Measurements from ENCODE around the gene FAR2. TPM values are rescaled to one million over a fixed set of nuclear protein-coding genes. Genes with fewer than 3 reads are reported as not detected.
A peak's percentile ranks its signal among the peaks of the same experiment; 100 is the strongest.
"Not testable (repeated sequence)": the region's sequence is repeated elsewhere in the genome, so short reads cannot be mapped to it uniquely, and the experiment has no call there.

Gene FAR2
- total RNA-seq = 1.1 TPM

DNA sequence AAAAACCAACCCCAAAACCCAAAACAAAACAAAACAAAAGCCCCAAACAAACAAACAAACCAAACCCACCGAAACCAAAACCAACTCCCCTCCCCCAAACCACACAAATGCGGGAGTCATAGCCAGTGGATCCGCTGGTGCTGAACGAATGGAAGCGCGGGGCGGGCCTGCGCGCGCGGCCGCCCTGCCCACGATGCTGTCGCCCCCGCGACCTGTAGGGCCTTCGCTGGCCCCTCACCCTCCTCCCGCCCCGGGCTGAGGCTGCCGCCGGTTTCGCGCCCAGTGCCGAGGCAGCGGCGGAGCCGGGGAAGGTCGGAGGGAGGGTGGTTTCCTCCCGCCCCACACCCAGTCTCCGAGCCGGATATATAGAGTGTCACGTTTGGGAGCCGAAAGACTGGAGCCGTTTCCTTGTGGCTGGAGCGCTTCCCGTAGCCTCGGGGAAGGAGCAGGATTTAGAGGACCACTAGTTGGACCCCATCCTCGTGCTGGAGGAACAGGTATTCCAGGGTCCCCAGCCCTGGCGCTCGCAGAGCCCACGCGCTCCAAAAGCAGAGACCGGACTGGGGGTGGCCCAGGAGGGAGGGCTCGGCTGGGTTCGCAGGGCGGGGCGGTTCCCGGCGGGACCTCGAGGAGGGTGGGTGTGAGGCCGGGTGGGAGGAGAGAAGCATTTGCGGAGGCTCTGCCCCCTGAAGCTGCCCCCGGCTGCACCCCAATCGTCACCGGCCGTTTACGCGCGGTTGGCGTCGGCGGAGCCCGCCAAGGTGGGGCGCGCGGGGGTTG is at the start of gene FAR2:
Gene FAR2, plus strand, starts transcription at position 368 of the 780 bp plus-strand sequence. CDS start 121,172 bp downstream, outside the sequence.
- DNase-seq (ENCODE audit: low spot score) (no peak), ATAC-seq (peak; percentile 71)

DNA sequence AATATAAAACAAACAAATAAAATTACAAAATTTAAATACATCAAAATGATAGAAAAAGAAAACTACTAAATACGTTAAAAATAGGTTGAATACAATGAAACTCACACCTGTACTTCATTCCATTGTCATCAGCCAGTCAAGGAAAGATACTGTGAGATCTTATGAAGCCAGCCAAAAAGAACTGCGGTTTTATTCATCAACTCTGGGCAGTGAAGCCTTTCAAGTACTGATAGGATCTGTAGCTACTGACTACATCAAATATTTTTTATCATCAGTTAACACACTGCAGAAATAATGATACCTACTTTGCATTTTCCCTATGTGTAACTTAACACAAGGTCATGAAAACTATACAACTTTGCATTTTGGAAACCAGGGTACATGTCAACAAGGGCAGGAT is 46.3 kb upstream of the FAR2 start:
- DNase-seq (ENCODE audit: low spot score) (no peak), ATAC-seq (no peak)

DNA sequence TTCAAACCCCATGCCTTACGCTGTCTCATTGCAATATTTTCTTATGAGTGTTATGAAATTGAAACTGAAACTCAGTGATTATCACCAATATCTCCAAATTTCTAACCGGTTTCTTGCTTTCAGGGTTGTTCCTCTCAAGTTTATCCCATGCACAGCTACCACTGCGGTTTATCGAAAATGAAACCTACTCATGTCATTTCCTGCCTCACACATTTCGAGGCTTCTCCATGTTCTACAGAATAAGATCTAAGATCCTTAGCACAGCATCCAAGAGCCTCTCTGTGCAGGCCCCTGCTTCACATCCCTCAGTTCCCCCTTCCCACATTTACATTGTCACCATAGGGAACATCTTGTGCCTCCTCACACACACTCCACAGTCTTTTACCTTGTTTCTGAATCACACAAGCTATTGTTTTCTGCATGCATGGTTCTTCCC is 45.5 kb upstream of the FAR2 start:
- ATAC-seq (no peak), DNase-seq (ENCODE audit: low spot score) (no peak)

DNA sequence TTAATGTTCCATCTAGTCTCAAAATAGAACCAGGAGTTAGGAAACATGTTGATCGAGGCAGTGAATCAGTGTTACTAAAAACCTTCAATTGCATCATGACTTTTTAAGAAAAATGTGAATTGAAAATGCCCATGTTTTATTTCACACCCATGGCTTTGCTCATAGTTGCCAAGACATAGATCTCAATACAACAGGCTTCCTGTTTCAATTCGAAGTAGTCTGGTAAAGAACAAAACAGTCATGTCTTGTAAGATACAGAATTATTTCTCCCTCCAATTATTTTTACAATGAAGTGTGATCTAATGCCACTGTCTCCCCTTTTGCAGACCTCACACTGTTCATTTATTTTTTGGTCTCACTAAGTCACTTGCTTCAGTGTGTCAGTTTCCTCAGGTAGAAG is 44.6 kb upstream of the FAR2 start:
- DNase-seq (ENCODE audit: low spot score) = no peak
- no peak for ATAC-seq

DNA sequence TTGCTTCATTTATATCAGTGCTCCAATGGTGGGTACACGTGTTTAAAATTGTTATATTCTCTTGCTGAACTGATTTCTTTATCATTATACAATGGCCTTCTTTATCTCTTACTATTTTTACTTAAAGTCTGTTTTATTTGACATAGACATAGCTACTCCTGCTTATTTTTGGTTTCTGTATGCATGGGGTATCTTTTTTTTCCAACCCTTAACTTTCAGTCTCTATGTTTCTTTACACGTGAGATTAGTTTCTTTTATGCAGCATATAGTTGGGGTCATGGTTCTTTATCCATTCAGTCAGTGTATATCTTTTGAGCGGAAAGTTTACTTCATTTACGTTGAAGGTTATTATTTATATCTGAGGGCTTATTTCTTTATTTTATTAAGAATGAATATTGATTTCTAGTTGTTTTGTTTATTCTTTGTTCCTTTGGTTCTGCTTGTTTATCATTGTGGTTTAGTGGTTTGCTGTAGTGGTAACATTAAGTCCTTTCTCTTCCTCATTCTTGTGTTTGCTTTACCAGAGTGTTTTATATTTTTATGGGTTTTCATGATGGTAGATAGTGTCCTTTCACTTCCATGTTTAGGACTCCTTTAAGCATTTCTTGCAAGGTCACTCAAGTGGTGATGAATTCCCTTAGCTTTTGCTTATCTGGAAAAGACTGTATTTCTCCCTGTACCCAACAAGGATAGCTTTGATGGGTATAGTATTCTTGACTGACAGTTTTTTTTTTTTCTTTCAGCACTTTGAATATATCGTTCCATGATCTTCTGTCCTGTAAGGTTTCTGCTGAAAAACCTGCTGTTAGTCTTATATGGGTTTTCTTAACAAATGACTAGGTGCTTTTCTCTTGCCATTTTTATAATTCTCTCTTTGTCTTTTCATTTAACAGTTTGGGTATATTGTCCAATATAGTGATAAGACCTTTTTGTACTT is 38.3 kb upstream of the FAR2 start:
- ATAC-seq = no peak
- DNase-seq (ENCODE audit: low spot score) = no peak

DNA sequence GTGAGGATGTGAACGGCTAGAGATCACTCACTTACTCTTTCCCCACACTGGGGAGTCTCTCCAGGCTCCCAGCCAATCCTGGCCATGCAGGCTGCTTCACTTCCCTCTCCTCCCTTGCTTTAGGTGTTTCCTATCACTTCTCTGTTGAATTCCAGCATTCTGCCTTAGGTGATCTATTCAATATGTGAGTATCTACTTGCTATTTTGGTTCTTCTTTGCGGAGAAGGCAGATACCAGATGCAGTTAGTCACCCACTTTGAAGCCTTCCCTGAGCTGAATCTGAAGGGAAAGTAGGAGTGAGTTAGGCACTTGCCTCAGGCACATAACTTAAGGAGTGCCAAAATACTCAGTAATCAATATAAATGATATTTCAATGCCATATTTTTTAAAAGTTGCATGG is 36.0 kb upstream of the FAR2 start:
- DNase-seq (ENCODE audit: low spot score) = no peak
- no peak for ATAC-seq

DNA sequence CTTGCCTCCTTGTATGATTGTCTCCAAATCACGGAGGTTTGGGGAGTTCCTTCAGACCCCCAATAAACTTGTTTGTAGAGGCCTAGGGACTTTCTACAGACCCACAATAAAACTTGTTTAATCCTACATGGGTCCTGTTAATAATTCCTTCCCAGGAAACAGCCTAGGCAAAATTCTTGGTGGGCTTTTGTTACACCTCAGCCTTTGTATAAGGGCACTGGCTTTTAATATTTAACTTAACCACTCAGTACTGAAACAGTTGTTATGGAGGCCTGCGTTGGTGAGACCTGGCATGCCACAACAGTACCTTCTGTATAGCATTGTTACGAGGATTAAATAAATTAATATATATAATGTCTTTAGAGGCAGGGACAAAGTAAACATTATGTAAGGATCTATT is 32.7 kb upstream of the FAR2 start:
- DNase-seq (ENCODE audit: low spot score) (no peak), ATAC-seq (no peak)

DNA sequence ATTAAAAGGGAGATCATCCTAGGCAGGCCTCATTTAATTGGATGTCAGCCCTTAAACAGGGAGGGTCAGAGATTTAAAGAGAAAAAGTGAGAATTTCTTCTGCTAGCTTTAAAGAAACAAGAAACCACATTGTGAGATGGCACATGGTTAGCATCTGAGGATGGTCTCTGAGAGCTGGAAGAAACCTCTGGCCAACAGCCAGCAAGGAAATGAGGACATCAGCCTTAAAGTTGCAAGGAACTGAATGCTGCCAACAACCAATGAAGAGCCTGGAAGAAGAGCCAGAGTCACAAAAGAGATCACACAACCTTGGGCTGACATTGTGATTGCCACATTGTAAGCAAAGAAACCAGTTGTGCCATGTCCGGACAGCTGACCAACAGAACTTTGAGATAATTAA is 17.5 kb upstream of the FAR2 start:
- ATAC-seq = no peak

DNA sequence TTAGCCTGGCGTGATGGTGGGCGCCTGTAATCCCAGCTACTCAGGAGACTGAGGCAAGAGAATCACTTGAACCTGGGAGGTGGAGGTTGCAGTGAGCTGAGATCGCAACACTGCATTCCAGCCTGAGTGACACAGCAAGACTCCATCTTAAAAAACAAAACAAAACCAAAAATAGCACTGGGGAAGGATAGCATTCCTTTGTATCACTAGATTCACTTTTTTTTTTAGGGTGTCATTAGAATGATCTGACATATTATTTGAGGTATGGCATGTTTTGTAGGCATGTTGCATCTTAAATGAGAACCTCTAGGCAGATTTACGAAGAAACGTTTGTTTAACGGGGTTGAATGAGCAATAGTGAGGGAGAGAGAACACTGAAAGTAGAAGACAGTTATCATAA is 16.8 kb upstream of the FAR2 start:
- no peak for ATAC-seq

More for the DNA sequence above, 17.5 kb upstream of the FAR2 start:
- no peak for DNase-seq (ENCODE audit: low spot score)

DNA sequence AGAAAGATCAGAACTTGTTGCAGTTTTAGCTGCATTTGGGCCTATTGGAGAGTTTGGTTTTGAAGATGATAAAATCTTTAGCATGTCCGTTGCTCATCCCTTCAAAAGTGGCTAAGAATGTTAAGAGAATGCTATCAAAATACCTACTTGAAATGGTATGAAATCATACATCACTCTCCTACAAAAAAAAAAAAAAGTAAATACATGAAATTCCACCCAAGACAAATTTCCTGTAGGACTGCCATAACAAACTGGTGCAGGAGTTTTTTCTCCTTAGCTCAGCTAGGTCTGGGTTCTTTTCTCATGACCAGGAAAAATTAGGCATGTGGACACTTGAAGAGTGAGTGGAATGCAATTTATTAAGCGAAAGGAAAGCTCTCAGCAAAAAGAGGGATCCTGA is 15.9 kb upstream of the FAR2 start:
- no peak for ATAC-seq

More for the DNA sequence above, 16.8 kb upstream of the FAR2 start:
- no peak for DNase-seq (ENCODE audit: low spot score)

DNA sequence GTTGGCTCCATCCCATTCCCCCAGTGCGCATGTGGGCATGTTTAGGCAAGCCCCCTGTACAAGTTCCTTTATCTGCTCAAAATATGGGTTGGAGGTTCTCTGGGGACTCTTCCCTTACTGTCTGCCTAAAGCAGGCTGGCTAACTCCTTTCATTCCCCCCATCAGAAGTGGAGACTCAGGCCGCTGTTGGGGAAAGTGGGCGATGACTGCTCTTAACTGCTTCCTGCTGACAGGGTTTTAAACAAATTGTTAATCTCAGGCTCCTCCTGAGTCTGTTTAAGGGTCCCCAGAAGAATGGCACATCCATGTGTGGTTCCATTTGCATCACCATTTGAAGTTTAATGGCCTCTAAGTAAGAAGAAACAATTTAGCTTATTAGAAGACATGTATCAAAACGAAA is 15.4 kb upstream of the FAR2 start:
- DNase-seq (ENCODE audit: low spot score) (no peak), ATAC-seq (no peak)

More for the DNA sequence above, 15.9 kb upstream of the FAR2 start:
- no peak for DNase-seq (ENCODE audit: low spot score)

DNA sequence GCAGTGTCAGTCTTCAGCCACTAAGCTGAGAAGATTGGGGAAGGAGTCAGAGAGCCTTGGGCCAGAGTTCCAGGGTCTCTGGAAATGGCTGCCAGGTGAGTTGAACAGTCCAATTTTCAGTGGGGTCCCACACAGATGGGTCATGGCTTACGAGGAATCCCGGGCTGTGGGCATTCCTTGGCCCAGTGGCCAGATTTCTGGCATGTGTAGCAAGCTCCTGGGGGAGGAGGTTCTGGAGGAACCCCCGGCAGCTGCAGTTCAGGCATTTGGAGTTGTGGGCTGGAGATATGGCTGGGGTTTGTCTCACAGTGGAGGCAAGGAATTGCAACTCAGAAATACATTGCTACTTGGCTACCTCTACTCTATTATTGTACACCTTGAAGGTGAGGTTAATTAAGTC is 10.8 kb upstream of the FAR2 start:
- not testable (repeated sequence) for ATAC-seq; DNase-seq (ENCODE audit: low spot score)

DNA sequence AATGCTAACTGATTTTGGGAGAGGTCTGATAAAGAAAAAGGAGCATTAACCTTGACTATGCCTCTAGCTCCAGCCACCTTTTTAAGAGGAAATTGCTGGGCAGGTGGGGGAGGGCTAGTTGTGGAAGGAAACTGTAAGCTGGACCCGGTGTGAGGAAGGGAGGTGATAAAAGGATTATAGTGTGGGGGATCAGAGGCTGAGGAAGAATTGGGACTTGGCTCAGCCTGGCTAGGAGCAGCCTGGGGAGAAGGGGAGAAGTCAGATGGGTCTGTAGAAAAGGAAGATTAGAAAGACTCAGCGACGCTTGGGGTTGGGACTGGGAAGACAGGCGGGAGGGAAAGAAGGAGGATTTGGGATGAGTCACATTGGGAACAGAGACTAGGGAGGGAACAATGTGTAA is 10.2 kb upstream of the FAR2 start:
- ATAC-seq; DNase-seq (ENCODE audit: low spot score): not testable (repeated sequence)

DNA sequence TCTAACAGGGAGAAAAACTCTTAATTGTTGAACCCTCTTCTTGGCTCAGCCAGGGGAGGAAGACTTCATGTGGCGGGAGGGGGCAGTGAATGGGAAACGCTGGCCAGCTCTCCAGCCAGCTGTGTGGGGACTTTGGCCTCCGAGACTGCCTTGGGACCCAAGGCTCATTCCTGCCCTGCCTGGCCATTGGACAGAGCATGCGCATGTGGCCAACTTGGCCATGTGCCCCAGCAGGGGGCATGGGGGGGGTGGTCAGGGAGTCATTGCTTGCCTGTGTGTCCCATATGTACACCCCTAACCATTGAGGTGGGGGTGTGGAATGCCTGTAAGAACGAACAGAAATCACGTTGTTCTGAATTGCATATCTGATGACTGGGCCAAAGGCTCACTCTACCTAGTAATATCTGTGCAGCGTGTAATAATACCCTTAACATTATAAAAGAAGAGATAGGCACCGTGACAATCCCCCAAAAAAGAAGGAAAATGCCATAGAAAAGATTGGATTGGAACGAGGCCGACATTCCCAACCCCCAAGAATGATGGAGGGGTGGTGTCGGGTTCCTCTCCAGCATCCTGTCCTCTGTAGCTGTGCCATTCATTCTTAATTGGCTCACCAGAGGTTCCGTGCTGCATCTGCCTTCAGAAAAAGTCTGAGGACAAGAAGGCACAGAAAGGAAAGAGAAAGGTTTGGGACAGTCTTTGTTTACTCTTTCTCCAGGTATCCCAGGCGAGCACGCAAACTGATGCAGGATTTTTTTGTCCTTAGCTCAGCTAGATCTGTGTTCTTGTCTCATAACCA is 3.5 kb upstream of the FAR2 start:
- DNase-seq (ENCODE audit: low spot score) (no peak), ATAC-seq (no peak)

DNA sequence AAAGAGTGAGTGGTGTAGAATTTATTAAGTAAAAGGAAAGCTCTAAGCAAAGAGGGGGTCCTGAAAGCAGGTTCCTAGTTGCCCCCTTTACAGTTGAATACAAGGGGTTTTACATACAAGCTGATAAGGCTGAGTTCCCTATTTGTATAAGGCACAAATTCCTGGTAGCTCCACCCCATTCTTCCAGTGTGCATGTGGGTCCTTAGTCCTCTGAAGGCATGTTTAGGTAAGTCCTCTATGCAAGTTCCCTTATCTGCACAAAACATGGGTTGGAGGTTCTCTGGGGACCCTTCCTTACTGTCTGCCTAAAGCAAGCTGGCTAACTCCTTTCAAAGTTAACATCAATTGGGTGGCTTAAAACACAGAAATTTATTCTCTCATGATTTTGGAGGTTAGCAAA is 2.9 kb upstream of the FAR2 start:
- DNase-seq (ENCODE audit: low spot score) (no peak), ATAC-seq (no peak)

DNA sequence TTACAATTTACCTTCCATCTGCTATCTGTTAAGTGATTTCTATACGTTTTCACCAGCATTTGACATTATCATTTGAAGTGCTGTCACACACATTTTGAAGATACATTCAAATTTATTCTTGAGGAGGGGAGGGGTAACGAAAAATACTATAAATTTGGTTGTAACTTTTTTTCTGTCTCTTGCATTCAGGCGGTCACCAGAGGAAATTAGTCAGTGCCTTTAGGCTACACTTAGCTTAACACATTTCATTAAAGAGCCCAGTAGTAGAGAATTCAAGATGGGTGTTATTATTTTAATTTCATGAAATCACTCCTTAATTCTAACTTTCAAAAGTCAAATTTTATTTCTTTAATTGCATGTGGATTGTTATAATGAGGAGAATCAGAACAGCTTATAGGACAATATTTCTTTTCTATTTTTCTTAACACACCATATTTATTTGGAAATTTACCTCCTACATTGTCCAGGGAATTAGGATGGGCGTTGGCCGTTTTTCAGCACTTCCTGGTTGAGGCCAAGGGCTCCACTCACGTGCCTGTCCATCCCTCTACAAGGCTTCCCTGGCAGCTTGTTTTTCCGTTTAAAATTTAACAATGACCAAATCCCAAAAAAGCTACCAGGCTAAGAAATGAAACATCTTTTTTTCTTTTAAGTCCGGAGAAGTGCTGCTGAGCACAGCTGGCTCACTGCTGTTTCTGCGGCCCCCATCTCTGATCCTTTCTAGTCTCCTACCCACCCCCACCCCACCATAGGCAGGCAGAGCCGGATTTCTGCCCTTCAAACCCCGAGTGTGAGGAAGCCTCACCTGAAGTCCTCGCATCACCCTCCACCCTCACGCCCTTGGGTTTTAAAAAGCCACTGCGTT is 1.1 kb upstream of the FAR2 start:
- no peak for DNase-seq (ENCODE audit: low spot score)
- ATAC-seq = peak; percentile 26

DNA sequence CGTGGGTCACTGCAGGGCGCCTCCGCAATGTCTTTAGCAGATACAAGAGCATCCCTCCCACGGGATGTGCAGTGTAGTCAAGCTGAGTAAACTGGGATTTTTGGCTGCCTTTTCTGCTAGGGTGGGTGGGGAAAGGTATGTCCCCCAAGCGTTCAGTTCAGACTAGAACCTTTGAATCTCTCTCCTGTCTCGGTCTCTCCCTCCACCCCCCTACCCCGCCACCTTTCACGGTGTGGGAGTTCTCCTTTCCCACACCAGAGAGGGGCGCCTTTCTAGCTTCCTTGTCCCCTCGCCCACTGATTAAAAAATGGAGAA is 525 bp upstream of the FAR2 start:
- no peak for DNase-seq (ENCODE audit: low spot score)
- ATAC-seq = peak; percentile 24

DNA sequence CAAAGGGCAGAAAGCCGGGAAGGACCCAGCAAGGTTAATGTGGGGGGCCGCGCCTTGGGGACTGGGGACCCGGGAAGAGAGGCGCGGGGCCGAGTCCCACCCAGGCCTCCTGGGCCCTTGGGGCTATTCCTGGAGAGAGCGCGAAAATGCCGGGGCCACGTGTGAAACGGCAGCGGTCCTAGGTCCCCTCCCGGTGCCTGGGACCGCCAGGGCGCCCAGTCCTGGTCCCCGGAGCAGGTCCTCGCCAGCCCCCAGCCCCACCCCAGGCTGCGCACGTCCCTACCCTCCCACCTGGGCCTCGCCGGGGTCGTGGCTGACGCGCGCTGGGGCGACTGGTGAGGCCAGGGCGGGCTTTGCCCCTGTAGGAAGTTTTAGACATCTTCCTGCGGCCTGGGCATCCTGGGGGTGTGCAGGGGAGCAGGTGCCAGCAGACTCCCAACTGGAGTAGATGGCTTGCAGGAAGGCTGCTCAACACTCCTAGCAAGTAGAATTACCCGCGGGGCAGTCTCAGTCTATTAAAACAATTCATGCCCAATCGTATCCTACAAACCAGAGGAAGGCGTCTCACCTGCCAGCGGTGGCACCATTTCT is 708 bp downstream of the FAR2 start:
- DNase-seq (ENCODE audit: low spot score) = no peak
- peak; percentile 21 for ATAC-seq

DNA sequence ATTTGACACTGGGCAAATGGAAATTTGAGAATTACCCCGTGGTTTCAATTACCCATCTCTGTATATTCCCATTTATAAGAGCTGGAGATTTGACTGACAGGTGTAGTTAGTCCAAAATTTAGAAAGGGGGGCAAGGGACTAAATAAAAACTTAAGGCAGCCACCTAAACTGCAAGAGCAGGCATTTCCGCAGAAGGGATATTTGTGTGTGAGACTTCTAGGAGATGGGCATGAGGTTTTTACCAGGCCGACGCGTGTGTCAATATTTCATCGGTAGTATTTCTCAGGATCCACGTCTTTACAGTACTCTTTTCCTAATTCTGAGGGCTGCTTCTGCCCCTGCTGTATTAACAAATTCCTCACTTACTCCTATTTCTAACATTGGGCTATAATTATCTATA is 1.4 kb downstream of the FAR2 start:
- no peak for ATAC-seq
- DNase-seq (ENCODE audit: low spot score) = no peak

Data from left lobe of liver (tissue), 2 donors.